ENCODE results near the gene ATXN2L. TPM values are rescaled to one million over a fixed set of nuclear protein-coding genes. Genes with fewer than 3 reads are reported as not detected.
A peak's percentile ranks its signal among the peaks of the same experiment; 100 is the strongest.
"Not testable (repeated sequence)": the region's sequence is repeated elsewhere in the genome, so short reads cannot be mapped to it uniquely, and the experiment has no call there.

Gene ATXN2L
- total RNA-seq (2014; rRNA removed; shearing (Covaris generic)): 30.2 and 43.6 TPM in 2 replicates

DNA sequence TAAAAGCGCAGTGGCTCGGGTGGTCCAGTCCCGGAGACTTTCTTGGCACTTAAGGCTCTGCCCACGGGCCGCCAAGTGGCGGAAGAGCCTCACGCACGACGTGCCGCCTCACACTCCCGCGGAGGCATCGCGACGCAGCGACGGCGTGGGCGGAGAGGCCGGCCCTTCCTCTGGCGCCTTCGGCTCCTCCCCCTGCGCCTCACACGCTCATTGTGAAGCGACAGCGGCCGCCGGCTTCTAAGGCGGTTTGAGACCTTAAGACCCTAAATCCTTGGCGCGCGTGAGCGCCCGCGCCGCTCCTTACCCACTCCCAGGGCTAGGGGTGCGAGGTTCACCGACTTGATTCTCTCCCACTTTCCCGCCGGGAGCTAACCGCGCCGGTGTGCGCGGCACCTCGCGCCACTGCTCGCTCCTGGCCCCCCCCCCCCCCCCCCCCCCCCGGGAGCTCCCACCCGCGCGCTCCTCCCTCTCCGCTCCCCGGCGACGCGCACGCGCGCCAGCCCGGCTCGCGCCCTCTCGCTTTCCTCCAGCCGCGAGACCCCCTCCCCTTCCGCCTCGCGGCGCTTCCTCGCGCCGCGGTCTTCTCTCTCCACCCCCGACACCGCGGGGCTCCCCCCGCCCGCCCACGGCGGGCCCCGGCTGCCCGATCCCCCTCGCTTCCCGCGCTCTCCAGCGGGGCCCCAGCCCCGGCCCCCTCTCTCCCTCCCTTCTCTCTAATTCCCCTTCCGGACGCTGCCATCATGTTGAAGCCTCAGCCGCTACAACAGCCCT lies at the start of gene ATXN2L:
TSS of gene ATXN2L (plus strand) at position 480 of the 771 bp plus-strand sequence. CDS start at position 741, 261 bp downstream.
- DNase-seq (ENCODE audit: low read depth): peak; percentile 92

DNA sequence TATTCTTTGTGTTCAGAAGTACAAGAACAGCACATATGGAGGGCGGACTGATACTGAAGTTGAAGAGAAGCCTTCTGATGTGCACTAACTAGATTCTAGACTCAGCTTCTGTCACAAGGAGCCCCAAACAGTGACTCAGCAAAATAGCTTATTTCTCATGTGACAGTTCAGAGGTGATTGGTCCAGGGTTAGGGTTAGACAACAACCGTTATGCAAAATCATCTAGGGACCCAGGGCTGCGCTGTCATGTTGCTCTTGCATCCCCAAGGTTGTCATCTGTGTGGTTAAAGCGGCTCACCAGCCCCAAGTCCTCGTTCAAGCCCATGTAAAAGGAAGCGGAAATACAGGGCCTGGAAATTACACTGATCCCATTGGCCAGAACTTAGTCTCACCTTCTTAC lies 41.1 kb upstream of the ATXN2L start:
- not testable (repeated sequence) for DNase-seq (ENCODE audit: low read depth)

GRCh38 chr16:28782357-28782756 lies 40.4 kb upstream of the ATXN2L start:
- DNase-seq (ENCODE audit: low read depth): not testable (repeated sequence)

DNA sequence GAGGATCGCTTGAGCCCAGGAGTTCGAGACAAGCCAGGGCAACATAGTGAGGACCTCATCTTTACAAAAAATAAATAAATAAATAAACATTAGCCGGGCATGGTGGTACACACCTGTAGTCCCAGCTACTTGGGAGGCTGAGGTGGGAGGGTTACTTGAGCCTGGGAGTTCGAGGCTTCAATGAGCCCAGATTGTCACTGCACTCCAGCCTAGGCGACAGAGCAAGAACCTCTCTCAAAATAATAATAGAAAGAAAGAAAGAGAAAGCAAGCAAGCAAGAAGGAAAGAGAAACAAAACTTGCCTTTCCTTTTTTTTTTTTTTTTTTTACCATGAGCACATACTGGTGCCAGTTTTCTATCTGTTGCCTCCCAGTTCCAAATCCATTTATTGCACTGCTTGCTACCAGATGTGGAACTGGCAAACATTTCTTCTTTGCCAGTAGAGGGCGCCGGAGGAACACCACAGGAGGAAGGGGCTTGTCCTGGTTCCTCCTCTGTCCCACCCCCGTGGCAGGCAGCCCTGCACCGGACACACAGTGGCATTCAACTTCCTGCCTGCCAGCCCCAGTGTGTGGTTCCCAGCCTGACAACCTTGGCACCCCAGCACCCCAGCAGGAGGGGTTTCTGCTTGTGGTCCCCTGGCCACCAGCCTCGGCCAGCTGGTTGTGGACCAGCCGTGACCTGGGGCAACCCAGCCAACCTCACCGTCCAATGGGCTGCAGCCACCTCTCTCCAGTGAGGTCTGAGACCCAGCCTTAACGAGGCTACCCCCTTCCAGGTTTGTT lies 20.4 kb upstream of the ATXN2L start:
- DNase-seq (ENCODE audit: low read depth): peak; percentile 86

DNA sequence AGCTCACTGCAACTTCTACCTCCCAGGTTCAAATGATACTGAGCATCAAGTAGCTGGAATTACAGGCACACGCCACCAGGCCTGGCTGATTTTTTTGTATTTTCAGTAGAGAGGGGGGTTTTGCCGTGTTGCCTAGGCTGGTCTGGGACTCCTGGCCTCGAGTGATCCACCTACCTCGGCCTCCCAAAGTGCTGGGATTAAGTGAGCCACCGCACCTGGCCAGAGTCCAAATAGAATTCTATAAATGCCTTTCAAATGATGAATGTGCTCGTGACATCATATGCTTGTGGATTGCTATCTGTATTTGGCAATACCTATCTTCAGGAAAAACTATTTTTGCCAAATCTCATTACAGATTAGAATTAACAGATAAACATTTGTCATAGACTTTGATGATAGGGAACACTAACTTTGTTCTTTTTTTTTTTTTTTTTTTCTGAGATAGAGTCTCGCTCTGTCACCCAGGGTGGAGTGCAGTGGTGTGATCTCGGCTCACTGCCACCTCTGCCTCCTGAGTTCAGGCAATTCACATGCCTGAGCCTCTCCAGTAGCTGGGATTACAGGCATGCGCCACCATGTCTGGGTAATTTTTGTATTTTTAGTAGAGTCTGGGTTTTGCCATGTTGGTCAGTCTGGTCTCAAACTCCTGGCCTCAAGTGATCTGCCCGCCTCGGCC lies 15.2 kb upstream of the ATXN2L start:
- DNase-seq (ENCODE audit: low read depth): not testable (repeated sequence)

DNA sequence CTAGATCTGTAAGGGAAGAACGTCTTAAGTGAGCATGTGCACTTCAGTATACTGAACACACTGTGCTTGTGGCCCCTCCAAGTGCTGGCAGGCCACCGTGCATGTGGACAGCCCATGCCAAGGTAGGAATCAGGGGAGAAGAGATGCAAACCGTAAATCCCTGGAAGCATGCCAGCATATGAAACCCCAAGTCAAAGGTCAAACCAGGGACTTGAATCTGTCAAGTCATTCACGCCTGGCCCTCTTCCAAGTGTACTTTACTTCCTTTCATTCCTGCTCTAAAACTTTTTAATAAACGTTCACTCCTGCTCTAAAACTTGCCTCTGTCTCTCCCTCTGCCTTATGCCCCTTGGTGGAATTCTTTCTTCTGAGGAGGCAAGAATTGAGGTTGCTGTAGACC lies 2.8 kb upstream of the ATXN2L start:
- DNase-seq (ENCODE audit: low read depth): no peak

DNA sequence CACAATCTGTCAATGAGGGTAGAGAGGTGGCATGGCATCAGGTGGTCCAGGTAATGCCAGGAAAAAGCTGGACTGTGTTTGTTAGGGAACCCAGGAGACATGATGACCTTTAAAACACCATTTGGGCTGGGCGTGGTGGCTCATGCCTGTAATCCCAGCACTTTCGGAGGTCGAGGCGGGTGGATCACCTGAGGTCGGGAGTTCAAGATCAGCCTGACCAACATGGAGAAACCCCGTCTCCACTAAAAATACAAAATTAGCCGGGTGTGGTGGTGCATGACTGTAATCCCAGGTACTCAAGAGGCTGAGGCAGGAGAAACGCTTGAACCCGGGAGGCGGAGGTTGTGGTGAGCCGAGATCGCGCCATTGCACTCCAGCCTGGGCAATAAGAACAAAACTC lies 2.3 kb upstream of the ATXN2L start:
- not testable (repeated sequence) for DNase-seq (ENCODE audit: low read depth)

DNA sequence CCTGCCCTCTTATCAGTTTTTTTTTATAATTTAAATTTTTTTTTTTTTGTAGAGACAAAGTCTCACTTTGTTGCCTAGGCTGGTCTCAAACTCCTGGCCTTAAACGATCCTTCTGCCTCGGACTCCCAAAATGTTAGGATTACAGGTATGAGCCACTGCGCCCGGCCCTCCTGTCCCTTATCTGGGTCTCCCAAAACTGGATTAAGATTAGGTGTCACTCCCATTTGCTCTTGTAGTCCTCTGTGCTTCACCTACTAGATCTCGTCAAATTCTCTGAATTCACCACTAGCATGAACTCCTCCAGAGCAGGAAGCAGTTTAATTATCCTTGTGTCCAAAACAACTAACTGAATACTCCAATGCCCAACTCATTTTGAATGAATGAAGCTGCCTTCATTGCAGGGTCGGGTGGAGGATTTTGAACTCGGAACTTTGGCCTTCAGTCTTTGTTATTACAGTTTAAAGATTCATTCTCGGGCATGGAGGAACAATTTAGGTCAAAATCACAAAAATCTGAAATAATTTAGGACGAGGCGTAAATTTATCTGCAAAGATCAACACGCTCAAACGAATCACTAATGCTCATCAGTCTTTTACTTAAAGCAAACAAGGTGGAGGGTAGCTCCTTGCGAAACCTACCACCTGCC lies 802 bp upstream of the ATXN2L start:
- DNase-seq (ENCODE audit: low read depth): no peak

GRCh38 chr16:28823291-28823872 lies 583 bp downstream of the ATXN2L start:
- no peak for DNase-seq (ENCODE audit: low read depth)

- peak; percentile 96 for DNase-seq (ENCODE audit: low read depth)
Observed at GRCh38 chr16:28823873-28824716, 1.3 kb downstream of the ATXN2L start.

- DNase-seq (ENCODE audit: low read depth): no peak
Observed at GRCh38 chr16:28824717-28824973, 1.8 kb downstream of the ATXN2L start.

DNA sequence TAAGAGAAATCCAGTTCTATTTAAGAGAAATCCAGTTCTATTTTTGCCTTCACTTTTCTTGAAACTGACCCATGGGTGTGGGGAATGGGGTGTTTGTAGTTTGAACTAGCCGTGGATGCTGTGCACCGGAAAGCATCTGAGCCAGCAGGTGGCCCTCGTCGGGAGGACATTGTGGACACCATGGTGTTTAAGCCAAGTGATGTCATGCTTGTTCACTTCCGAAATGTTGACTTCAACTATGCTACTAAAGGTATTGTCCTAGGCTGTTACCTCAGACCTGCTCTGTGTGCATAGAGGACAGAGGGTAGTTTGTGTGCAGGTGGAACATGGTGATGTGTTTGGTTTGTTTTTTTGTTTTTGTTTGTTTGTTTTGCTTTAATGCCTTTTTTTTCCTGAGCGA lies 3.3 kb downstream of the ATXN2L start:
- DNase-seq (ENCODE audit: low read depth): no peak

DNA sequence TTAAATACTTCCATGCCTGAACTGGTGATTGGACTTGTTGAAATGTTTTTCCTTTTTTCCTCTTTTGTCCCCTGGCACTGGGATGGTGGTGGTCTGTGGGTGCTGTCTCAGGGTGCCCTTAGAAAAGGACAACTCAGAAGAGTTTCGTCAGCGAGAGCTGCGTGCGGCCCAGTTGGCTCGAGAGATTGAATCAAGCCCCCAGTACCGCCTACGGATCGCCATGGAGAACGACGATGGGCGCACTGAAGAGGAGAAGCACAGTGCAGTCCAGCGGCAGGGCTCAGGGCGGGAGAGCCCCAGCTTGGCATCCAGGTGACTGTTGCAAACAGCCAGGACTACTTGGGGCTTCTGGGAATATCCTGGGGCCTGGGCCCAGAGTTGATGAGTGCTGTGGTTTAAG lies 6.9 kb downstream of the ATXN2L start:
- DNase-seq (ENCODE audit: low read depth): no peak

DNA sequence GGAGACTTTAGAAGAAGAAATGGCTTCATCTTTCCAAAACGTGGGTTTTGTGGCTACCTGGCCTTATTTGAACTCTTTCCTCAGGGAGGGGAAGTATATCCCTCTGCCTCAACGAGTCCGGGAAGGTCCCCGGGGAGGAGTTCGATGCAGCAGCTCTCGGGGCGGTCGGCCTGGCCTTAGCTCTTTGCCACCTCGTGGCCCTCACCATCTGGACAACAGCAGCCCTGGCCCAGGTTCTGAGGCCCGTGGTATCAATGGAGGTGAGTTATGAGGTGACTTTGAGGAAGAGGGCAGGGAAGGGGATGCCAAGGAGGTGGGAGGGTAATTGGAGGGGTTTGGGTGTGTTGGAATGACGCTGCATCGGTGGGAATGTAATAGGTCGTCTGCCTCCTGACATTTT lies 7.7 kb downstream of the ATXN2L start:
- no peak for DNase-seq (ENCODE audit: low read depth)

- no peak for DNase-seq (ENCODE audit: low read depth)
Observed at GRCh38 chr16:28834349-28834748, 11.6 kb downstream of the ATXN2L start.

DNA sequence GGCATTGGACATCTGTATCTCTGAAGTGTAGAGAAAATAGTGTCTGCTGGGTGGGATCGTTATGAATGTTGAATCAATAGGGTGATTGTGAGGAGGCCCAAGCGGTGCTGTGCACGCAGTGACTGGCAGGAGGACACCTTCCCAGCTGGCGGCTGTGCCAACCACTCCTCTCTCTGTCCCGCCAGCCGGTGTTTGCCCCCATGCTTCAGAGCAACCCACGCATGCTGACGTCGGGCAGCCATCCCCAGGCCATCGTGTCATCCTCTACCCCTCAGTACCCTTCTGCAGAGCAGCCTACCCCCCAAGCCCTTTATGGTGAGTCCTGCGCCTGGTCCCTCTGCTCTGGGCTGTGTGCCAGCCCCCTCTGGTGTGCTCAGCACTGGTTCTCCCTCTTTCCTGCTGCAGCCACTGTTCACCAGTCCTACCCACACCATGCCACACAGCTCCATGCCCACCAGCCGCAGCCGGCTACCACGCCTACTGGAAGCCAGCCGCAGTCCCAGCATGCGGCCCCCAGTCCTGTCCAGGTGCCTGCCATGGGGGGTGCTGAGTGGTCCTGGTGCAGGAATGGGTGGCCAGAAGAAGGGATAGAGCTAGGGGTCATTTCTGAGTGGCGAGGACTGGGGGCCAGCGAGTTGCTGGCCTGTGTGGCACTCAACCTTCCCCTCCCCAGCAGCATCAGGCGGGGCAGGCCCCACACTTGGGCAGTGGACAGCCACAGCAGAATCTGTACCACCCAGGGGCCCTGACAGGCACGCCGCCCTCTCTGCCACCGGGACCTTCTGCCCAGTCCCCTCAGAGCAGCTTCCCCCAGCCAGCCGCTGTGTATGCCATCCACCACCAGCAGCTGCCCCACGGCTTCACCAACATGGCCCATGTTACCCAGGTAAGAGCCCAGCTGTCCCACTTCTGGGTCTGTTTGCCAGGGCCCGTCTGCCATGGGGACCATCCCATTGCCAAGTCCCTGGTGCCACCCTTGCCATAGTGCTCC lies 12.4 kb downstream of the ATXN2L start:
- DNase-seq (ENCODE audit: low read depth): no peak

DNA sequence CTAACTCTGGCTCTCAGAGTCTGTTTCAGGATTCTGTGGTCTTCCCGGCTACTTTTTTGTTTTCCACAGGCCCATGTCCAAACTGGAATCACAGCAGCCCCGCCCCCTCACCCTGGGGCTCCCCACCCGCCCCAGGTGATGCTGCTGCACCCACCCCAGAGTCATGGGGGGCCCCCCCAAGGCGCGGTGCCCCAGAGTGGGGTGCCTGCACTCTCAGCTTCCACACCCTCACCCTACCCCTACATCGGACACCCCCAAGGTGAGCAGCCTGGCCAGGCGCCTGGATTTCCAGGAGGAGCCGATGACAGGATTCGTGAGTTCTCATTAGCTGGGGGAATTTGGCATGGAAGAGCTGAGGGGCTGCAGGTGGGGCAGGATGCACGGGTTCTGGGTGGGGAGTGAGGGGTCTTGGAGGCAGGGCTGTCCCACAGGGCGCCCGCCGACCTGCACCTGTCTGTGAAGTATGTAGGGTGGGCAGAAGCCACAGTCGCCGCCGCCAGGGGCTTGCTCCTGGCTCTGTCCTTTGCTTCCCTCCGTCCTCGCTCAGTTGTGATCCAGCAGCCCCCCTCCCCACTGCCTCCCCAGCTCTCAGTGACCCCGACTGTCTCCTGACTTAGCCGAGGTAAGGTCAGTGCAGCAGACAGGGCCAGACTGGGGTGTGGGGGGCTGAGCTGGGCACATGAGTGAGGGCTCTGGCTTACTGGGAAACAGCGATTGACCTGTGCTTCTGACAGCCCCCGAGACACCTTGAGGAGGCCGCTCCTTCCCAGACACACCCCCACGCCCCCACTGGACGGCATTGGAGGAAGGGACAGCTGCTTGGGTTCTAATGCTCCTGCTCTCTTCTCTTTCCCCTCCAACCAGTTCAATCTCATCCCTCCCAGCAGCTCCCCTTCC lies 13.3 kb downstream of the ATXN2L start:
- no peak for DNase-seq (ENCODE audit: low read depth)

DNA sequence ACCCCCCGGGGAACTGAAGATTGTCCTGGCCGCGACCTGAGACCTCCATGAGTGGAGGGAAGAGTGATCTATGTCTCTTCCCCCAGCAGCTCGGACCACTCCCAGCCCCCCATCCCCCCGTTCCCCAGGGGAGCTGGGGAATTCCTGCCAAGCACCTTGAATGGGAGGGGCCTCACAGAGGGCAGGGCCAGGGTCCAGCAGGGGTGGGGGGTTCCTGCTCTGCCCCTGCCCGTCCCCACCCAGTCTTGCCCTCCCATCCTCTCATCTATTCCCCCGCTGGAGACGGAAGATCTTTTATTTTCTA lies 13.9 kb downstream of the ATXN2L start:
- no peak for DNase-seq (ENCODE audit: low read depth)
